Thoracic aorta (tissue), 2 donors: ENCODE measurements around the gene LYL1. TPM values are rescaled to one million over a fixed set of nuclear protein-coding genes. Genes with fewer than 3 reads are reported as not detected.

Source experiments
- ATAC-seq: fragments of 150-250 bp; one replicate; pipeline ENCODE4 v1.8.0; 2017; ENCODE audit warnings: low read depth; ENCODE audit not compliant: insufficient number of reproducible peaks, low FRiP score
- DNase-seq: peaks from one replicate; pipeline ENCODE4 v3.0.0-alpha.2; 2020; ENCODE audit warnings: low spot score
- H3K27ac ChIP-seq, 2 donors: fragments of 200-600 bp; sonication (generic); 1 replicate in 1 of 2; 2 replicates in 1 of 2; pipeline ENCODE4 v1.5.1; 2016; ENCODE audit warnings: mild to moderate bottlenecking in 2 of 2, moderate library complexity in 2 of 2
- H3K27me3 ChIP-seq: fragments of 200-600 bp; sonication (generic); replicated peaks from 2 replicates; pipeline ENCODE4 v1.6.0; 2016; ENCODE audit warnings: mild to moderate bottlenecking; ENCODE audit not compliant: insufficient read depth
- H3K36me3 ChIP-seq: fragments of 200-600 bp; sonication (generic); one replicate; pipeline ENCODE4 v1.5.1; 2016
- H3K4me1 ChIP-seq, 2 donors: fragments of 200-600 bp; sonication (generic); 1 replicate in 1 of 2; 2 replicates in 1 of 2; pipeline versions ENCODE4 v1.5.1 to v1.6.0; 2016; ENCODE audit warnings: low read depth in 2 of 2, mild to moderate bottlenecking in 1 of 2; ENCODE audit not compliant: control insufficient read depth in 1 of 2
- H3K4me3 ChIP-seq: fragments of 200-600 bp; sonication (generic); 2 replicates; pipeline ENCODE4 v1.5.1; 2016; ENCODE audit warnings: mild to moderate bottlenecking
- H3K9me3 ChIP-seq: fragments of 200-600 bp; sonication (generic); 2 replicates; pipeline ENCODE4 v1.5.1; 2016
- CTCF ChIP-seq: fragments of 200-600 bp; sonication (generic); IDR thresholded peaks from one replicate; pipeline ENCODE4 v1.5.1; 2019; ENCODE audit warnings: antibody characterized with exemption
- total RNA-seq, 2 donors: library from RNA; depleted of rRNA; stranded (reverse); fragments of >200 nt; gene quantifications; one replicate each; pipeline versions ENCODE4 v1.1.0 to v1.2.3, GENCODE V29; 2016

The LYL1 gene
- total RNA-seq, 2 donors from 2014 or later, result 10.6 to 36.1 TPM

GRCh38 chr19:13055213-13056051 is 47.2 kb downstream of the LYL1 start:
- H3K36me3 ChIP-seq, result no peaks in the 10 kb centered on the region
- no peaks in the 10 kb centered on the region for H3K9me3 ChIP-seq
- peak; percentile 46 for ATAC-seq
- TF ChIP-seq CTCF, result no peak
- H3K4me1 ChIP-seq, result peaks cover 88 to 100% of the 10 kb centered on the region in 2 donors
- peak overlapping the region; percentile 59 for H3K4me3 ChIP-seq
- DNase-seq, result peak; percentile 55
- H3K27me3 ChIP-seq, result no peaks in the 10 kb centered on the region
- H3K27ac ChIP-seq, result peak overlapping the region; percentile 99 to 100

- H3K4me3 ChIP-seq, result peak overlapping the region; percentile 15
- ATAC-seq (no peak), DNase-seq (no peak)
- peaks cover 88 to 100% of the 10 kb centered on the region in 2 donors for H3K4me1 ChIP-seq
- H3K27me3 ChIP-seq, result no peaks in the 10 kb centered on the region
- H3K27ac ChIP-seq, result peak overlapping the region; percentile 99 to 100
- H3K9me3 ChIP-seq, result no peaks in the 10 kb centered on the region
- no peak for TF ChIP-seq CTCF
- no peaks in the 10 kb centered on the region for H3K36me3 ChIP-seq
Observed at GRCh38 chr19:13054626-13055212, 47.9 kb downstream of the LYL1 start.

- Histone ChIP-seq H3K27me3 (no peaks in the 10 kb centered on the region), H3K9me3 (no peaks in the 10 kb centered on the region), H3K36me3 (no peaks in the 10 kb centered on the region), H3K4me3 (peak overlapping the region; percentile 15), H3K27ac (peak overlapping the region; percentile 99 to 100), H3K4me1 (peaks cover 85 to 99% of the 10 kb centered on the region in 2 donors)
- DNase-seq, result no peak
- no peak for TF ChIP-seq CTCF
- peak; percentile 10 for ATAC-seq
Observed at GRCh38 chr19:13053761-13054625, 48.7 kb downstream of the LYL1 start.

GRCh38 chr19:13053238-13053637 is 49.4 kb downstream of the LYL1 start:
- Histone ChIP-seq H3K27me3 (no peaks in the 10 kb centered on the region), H3K36me3 (no peaks in the 10 kb centered on the region), H3K27ac (peak overlapping the region; percentile 99 to 100), H3K9me3 (no peaks in the 10 kb centered on the region), H3K4me1 (peaks cover 79 to 99% of the 10 kb centered on the region in 2 donors), H3K4me3 (peak overlapping the region; percentile 15)
- ATAC-seq, result no peak
- DNase-seq, result no peak
- no peak for TF ChIP-seq CTCF
